Fibroblast of lung (primary cell): ENCODE data around the gene ZNF385A.

Experiments
- EZH2 ChIP-seq: IDR thresholded peaks from 2 replicates; pipeline ENCODE4 v1.5.1; 2012; ENCODE audit warnings: low read length, control low read depth, mild to moderate bottlenecking; ENCODE audit errors: missing control alignments
- TF ChIP-seq, protein P1 (sequence below), 2 donors: IDR thresholded peaks in 1 of 2; conservative IDR thresholded peaks in 1 of 2; 1 replicate in 1 of 2; 2 replicates in 1 of 2; pipeline ENCODE4 v1.5.1; 2011 to 2012; ENCODE audit warnings: low read length in 2 of 2, control low read depth in 1 of 2, inconsistent platforms in 1 of 2, low read depth in 1 of 2, mild to moderate bottlenecking in 1 of 2

DNA sequence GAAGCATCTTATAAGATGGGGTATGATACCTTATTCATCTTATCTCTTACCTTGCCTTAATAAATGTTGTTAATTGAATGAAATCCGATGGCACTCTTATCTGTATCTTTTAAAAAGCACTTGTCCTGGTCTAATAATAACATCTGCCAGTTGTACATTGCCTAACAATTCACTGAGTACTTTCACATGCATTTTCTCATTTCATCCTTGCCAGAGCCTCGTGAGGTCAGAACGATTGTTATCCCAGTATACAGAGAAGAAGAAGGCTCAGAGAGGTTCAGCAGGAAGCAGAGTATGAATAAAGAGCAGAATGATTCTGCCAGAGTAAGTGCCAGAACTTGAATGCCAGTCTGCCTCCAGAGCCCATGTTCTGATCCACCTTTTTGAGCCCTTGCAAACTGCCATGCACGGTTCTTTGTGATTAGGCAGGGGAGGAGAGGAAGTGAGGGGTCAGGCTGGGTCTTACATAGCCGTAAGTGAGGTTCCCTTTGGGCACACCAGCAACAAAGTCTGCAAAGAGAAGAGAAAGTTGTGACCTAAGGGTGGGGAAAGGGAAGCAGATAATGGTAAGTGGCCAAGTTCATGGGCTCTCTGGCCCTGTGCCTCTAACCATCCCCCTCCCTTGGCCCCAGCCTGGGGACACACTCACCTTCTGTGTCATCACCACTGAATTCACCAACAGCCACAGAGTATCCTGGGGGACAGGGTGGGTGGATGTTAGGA, 22.8 kb upstream of the ZNF385A start:
- TF ChIP-seq, protein P1, sequence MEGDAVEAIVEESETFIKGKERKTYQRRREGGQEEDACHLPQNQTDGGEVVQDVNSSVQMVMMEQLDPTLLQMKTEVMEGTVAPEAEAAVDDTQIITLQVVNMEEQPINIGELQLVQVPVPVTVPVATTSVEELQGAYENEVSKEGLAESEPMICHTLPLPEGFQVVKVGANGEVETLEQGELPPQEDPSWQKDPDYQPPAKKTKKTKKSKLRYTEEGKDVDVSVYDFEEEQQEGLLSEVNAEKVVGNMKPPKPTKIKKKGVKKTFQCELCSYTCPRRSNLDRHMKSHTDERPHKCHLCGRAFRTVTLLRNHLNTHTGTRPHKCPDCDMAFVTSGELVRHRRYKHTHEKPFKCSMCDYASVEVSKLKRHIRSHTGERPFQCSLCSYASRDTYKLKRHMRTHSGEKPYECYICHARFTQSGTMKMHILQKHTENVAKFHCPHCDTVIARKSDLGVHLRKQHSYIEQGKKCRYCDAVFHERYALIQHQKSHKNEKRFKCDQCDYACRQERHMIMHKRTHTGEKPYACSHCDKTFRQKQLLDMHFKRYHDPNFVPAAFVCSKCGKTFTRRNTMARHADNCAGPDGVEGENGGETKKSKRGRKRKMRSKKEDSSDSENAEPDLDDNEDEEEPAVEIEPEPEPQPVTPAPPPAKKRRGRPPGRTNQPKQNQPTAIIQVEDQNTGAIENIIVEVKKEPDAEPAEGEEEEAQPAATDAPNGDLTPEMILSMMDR (conservative IDR thresholded peaks at IDR 0.05 in 1 of 2, IDR thresholded peaks at IDR 0.05 in 1 of 2; ENCODE audit: low read depth in 1 of 2, low read length in 2 of 2), result no peak
- no peak for TF ChIP-seq EZH2
